RKO (cell line): ENCODE measurements around the gene MEF2C.
"Not testable (repeated sequence)": the region's sequence is repeated elsewhere in the genome, so short reads cannot be mapped to it uniquely, and the experiment has no call there.

ENCODE experiments used
- DNase-seq: peaks from one replicate; pipeline ENCODE4 v3.0.0-alpha.2; 2016; ENCODE audit warnings: low spot score

Gene MEF2C

GRCh38 chr5:88803309-88803708 is 79.7 kb downstream of the MEF2C start:
- DNase-seq = no peak

- no peak for DNase-seq
Measured at GRCh38 chr5:88799938-88800535, 82.9 kb downstream of the MEF2C start.

- DNase-seq = not testable (repeated sequence)
Measured at GRCh38 chr5:88798933-88799332, 84.1 kb downstream of the MEF2C start.

GRCh38 chr5:88793797-88794196 is 89.2 kb downstream of the MEF2C start:
- DNase-seq = not testable (repeated sequence)

- DNase-seq = no peak
Measured at GRCh38 chr5:88792144-88792840, 90.7 kb downstream of the MEF2C start.

- DNase-seq = no peak
Measured at GRCh38 chr5:88787856-88788255, 95.1 kb downstream of the MEF2C start.

- DNase-seq = no peak
Measured at GRCh38 chr5:88786789-88787188, 96.2 kb downstream of the MEF2C start.

GRCh38 chr5:88785746-88786565 is 97.0 kb downstream of the MEF2C start:
- DNase-seq = peak; percentile 76

GRCh38 chr5:88782571-88782970 is 100.4 kb downstream of the MEF2C start:
- no peak for DNase-seq

GRCh38 chr5:88780736-88781135 is 102.2 kb downstream of the MEF2C start:
- DNase-seq = no peak

- DNase-seq = no peak
Measured at GRCh38 chr5:88778736-88779135, 104.2 kb downstream of the MEF2C start.

- DNase-seq = no peak
Measured at GRCh38 chr5:88776692-88777091, 106.3 kb downstream of the MEF2C start.

- DNase-seq = no peak
Measured at GRCh38 chr5:88772831-88773230, 110.2 kb downstream of the MEF2C start.

GRCh38 chr5:88772047-88772446 is 110.9 kb downstream of the MEF2C start:
- DNase-seq = no peak

- peak; percentile 37 for DNase-seq
Measured at GRCh38 chr5:88770276-88771257, 112.4 kb downstream of the MEF2C start.

- no peak for DNase-seq
Measured at GRCh38 chr5:88769165-88769564, 113.8 kb downstream of the MEF2C start.

GRCh38 chr5:88768411-88768810 is 114.6 kb downstream of the MEF2C start:
- DNase-seq = no peak

GRCh38 chr5:88765798-88766197 is 117.2 kb downstream of the MEF2C start:
- DNase-seq = no peak

GRCh38 chr5:88765171-88765570 is 117.8 kb downstream of the MEF2C start:
- no peak for DNase-seq

- no peak for DNase-seq
Measured at GRCh38 chr5:88761939-88762338, 121.0 kb downstream of the MEF2C start.

- no peak for DNase-seq
Measured at GRCh38 chr5:88761269-88761850, 121.6 kb downstream of the MEF2C start.
